Islet of Langerhans (tissue), 1 donor: ENCODE measurements around the gene STRADA.
"Not testable (repeated sequence)": the region's sequence is repeated elsewhere in the genome, so short reads cannot be mapped to it uniquely, and the experiment has no call there.

Source experiments
- FAIRE-seq: peaks from one replicate; lab custom pipeline; 2011; peaks lifted over from hg19 to GRCh38; lab: Jason Lieb, UNC

STRADA gene

GRCh38 chr17:63754046-63754445 lies 12.4 kb upstream of the STRADA start:
- FAIRE-seq: no peak

- no peak for FAIRE-seq
Measured at GRCh38 chr17:63753215-63753614, 11.6 kb upstream of the STRADA start.

- FAIRE-seq: no peak
Measured at GRCh38 chr17:63752707-63753106, 11.1 kb upstream of the STRADA start.

GRCh38 chr17:63751806-63752205 lies 10.2 kb upstream of the STRADA start:
- no peak for FAIRE-seq

- no peak for FAIRE-seq
Measured at GRCh38 chr17:63741143-63741407, 524 bp downstream of the STRADA start.

GRCh38 chr17:63740464-63741142 lies 996 bp downstream of the STRADA start:
- FAIRE-seq: no peak

GRCh38 chr17:63735691-63736090 lies 5.9 kb downstream of the STRADA start:
- FAIRE-seq: no peak

GRCh38 chr17:63722403-63722802 lies 19.2 kb downstream of the STRADA start:
- no peak for FAIRE-seq

GRCh38 chr17:63720194-63720593 lies 21.4 kb downstream of the STRADA start:
- not testable (repeated sequence) for FAIRE-seq

GRCh38 chr17:63718988-63719387 lies 22.6 kb downstream of the STRADA start:
- FAIRE-seq: no peak

GRCh38 chr17:63716426-63716825 lies 25.2 kb downstream of the STRADA start:
- FAIRE-seq: no peak

GRCh38 chr17:63714550-63715277 lies 26.9 kb downstream of the STRADA start:
- no peak for FAIRE-seq

- no peak for FAIRE-seq
Measured at GRCh38 chr17:63709110-63709509, 32.5 kb downstream of the STRADA start.

GRCh38 chr17:63707151-63707550 lies 34.4 kb downstream of the STRADA start:
- FAIRE-seq: no peak

GRCh38 chr17:63706336-63707082 lies 35.1 kb downstream of the STRADA start:
- FAIRE-seq: no peak

- no peak for FAIRE-seq
Measured at GRCh38 chr17:63705657-63706056, 35.9 kb downstream of the STRADA start.

- no peak for FAIRE-seq
Measured at GRCh38 chr17:63704836-63705235, 36.8 kb downstream of the STRADA start.

- no peak for FAIRE-seq
Measured at GRCh38 chr17:63704259-63704576, 37.4 kb downstream of the STRADA start.

- no peak for FAIRE-seq
Measured at GRCh38 chr17:63703556-63704258, 37.9 kb downstream of the STRADA start.

- FAIRE-seq: no peak
Measured at GRCh38 chr17:63703029-63703428, 38.6 kb downstream of the STRADA start.

- no peak for FAIRE-seq
Measured at GRCh38 chr17:63702721-63703015, 38.9 kb downstream of the STRADA start.

GRCh38 chr17:63701868-63702720 lies 39.5 kb downstream of the STRADA start:
- no peak for FAIRE-seq
